ENCODE data around the gene SLIT1.

Gene SLIT1

GRCh38 chr10:97213431-97213830, 27.7 kb upstream of the SLIT1 start:
- no peak overlapping the region for H3K4me3 ChIP-seq (ENCODE audit: low read depth, low read length, poor library complexity, severe bottlenecking)
- TF ChIP-seq CTCF (IDR thresholded peaks at IDR 0.05; ENCODE audit: low read length) (no peak), EZH2 (IDR thresholded peaks at IDR 0.05; ENCODE audit: borderline replicate concordance, low read length) (no peak)

GRCh38 chr10:97211229-97211628, 25.5 kb upstream of the SLIT1 start:
- Histone ChIP-seq H2AFZ (ENCODE audit: low read length) (no peak overlapping the region), H3K27ac (ENCODE audit: low read depth, low read length, poor library complexity, severe bottlenecking) (no peak overlapping the region), H4K20me1 (ENCODE audit: insufficient read depth, low read length) (no peaks in the 10 kb centered on the region), H3K4me2 (ENCODE audit: low read length) (no peak overlapping the region), H3K9me2 (ENCODE audit: low read depth, low read length) (no peaks in the 10 kb centered on the region), H3K4me1 (ENCODE audit: insufficient read depth, low read length, severe bottlenecking) (peaks cover 18% of the 10 kb centered on the region), H3F3A (ENCODE audit: insufficient read depth, low read length) (no peaks in the 10 kb centered on the region), H3K4me3 (ENCODE audit: low read depth, low read length, poor library complexity, severe bottlenecking) (no peak overlapping the region), H3K9ac (ENCODE audit: low read length) (no peak overlapping the region), H3K9me3 (ENCODE audit: low read length) (no peaks in the 10 kb centered on the region), H3K27me3 (ENCODE audit: insufficient read depth, low read length) (no peaks in the 10 kb centered on the region), H3K36me3 (ENCODE audit: insufficient read depth, low read length) (no peaks in the 10 kb centered on the region), H3K79me2 (ENCODE audit: insufficient read depth, low read length) (no peaks in the 10 kb centered on the region)
- TF ChIP-seq CTCF (IDR thresholded peaks at IDR 0.05; ENCODE audit: low read length), result no peak
- no peak for TF ChIP-seq EZH2 (IDR thresholded peaks at IDR 0.05; ENCODE audit: borderline replicate concordance, low read length)

More at GRCh38 chr10:97213431-97213830, 27.7 kb upstream of the SLIT1 start:
- no peaks in the 10 kb centered on the region for H4K20me1 ChIP-seq (ENCODE audit: insufficient read depth, low read length)
- no peaks in the 10 kb centered on the region for H3K36me3 ChIP-seq (ENCODE audit: insufficient read depth, low read length)
- H3F3A ChIP-seq (ENCODE audit: insufficient read depth, low read length), result no peaks in the 10 kb centered on the region
- no peaks in the 10 kb centered on the region for H3K9me3 ChIP-seq (ENCODE audit: low read length)
- H3K9ac ChIP-seq (ENCODE audit: low read length), result no peak overlapping the region
- H3K27me3 ChIP-seq (ENCODE audit: insufficient read depth, low read length), result no peaks in the 10 kb centered on the region
- H3K9me2 ChIP-seq (ENCODE audit: low read depth, low read length), result no peaks in the 10 kb centered on the region
- no peak overlapping the region for H3K27ac ChIP-seq (ENCODE audit: low read depth, low read length, poor library complexity, severe bottlenecking)
- no peaks in the 10 kb centered on the region for H3K4me1 ChIP-seq (ENCODE audit: insufficient read depth, low read length, severe bottlenecking)
- no peak overlapping the region for H2AFZ ChIP-seq (ENCODE audit: low read length)
- H3K79me2 ChIP-seq (ENCODE audit: insufficient read depth, low read length), result no peaks in the 10 kb centered on the region
- H3K4me2 ChIP-seq (ENCODE audit: low read length), result no peak overlapping the region

GRCh38 chr10:97210543-97210960, 24.8 kb upstream of the SLIT1 start:
- Histone ChIP-seq H3F3A (ENCODE audit: insufficient read depth, low read length) (no peaks in the 10 kb centered on the region), H3K4me2 (ENCODE audit: low read length) (no peak overlapping the region), H3K4me3 (ENCODE audit: low read depth, low read length, poor library complexity, severe bottlenecking) (no peak overlapping the region), H3K9me3 (ENCODE audit: low read length) (no peaks in the 10 kb centered on the region), H3K4me1 (ENCODE audit: insufficient read depth, low read length, severe bottlenecking) (peaks cover 18% of the 10 kb centered on the region), H3K9me2 (ENCODE audit: low read depth, low read length) (no peaks in the 10 kb centered on the region), H3K79me2 (ENCODE audit: insufficient read depth, low read length) (no peaks in the 10 kb centered on the region), H2AFZ (ENCODE audit: low read length) (no peak overlapping the region), H3K27ac (ENCODE audit: low read depth, low read length, poor library complexity, severe bottlenecking) (no peak overlapping the region), H3K9ac (ENCODE audit: low read length) (no peak overlapping the region), H3K27me3 (ENCODE audit: insufficient read depth, low read length) (no peaks in the 10 kb centered on the region), H4K20me1 (ENCODE audit: insufficient read depth, low read length) (no peaks in the 10 kb centered on the region), H3K36me3 (ENCODE audit: insufficient read depth, low read length) (no peaks in the 10 kb centered on the region)
- TF ChIP-seq EZH2 (IDR thresholded peaks at IDR 0.05; ENCODE audit: borderline replicate concordance, low read length), result no peak
- peak; percentile 70 for TF ChIP-seq CTCF (IDR thresholded peaks at IDR 0.05; ENCODE audit: low read length)
